ENCODE results near the gene AHRR.

AHRR gene

DNA sequence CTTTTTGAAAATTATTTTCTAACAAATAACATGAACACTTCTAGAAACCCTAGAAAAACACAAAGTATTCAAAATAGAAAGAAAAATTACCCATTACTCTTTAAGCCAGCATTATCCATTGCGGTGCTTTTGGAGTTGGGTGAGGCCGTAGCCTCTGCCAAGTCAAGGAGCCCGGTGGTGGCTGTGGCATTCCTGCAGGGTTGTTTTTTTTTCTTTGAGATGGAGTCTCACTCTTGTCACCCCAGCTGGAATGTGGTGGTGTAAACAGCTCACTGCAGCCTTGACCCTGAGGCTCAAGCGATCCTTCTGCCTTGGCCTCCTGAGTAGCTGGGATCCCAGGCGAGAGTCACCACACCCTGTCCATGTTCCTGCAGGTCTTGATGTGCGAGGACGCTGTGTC is 8.2 kb upstream of the AHRR start:
- Histone ChIP-seq H2AFZ (ENCODE audit: insufficient read depth, low read length, poor library complexity) (no peak overlapping the region), H3K14ac (ENCODE audit: low read length) (no peak overlapping the region), H3K36me3 (ENCODE audit: control insufficient read depth in 1 of 2, insufficient read depth in 2 of 2, low read length in 2 of 2) (peaks cover 38 to 45% of the 10 kb centered on the region in 2 experiments), H4K12ac (ENCODE audit: low read depth, low read length) (no peak overlapping the region), H3K27me3 (ENCODE audit: insufficient read depth, low read length) (no peaks in the 10 kb centered on the region), H3K9me3 (ENCODE audit: insufficient read depth, low read depth, low read length) (no peaks in the 10 kb centered on the region), H3K79me2 (ENCODE audit: control insufficient read depth, insufficient read depth, low read length, poor library complexity) (no peaks in the 10 kb centered on the region), H4K91ac (ENCODE audit: low read depth, low read length) (no peak overlapping the region), H2BK5ac (ENCODE audit: low read depth, low read length, poor library complexity) (no peak overlapping the region), H3K27ac (ENCODE audit: low read depth, low read length) (no peak overlapping the region), H4K8ac (ENCODE audit: low read depth, low read length) (no peak overlapping the region), H3K23ac (ENCODE audit: low read length) (no peak overlapping the region), H3K4me2 (ENCODE audit: low read length) (no peak overlapping the region), H3K4ac (ENCODE audit: low read depth, low read length) (no peak overlapping the region), H3K4me3 (ENCODE audit: low read depth, low read length) (no peak overlapping the region), H2BK12ac (ENCODE audit: low read length) (no peak overlapping the region), H3K18ac (ENCODE audit: low read length) (no peak overlapping the region), H3K79me1 (ENCODE audit: low read length) (no peaks in the 10 kb centered on the region), H2BK120ac (ENCODE audit: insufficient read depth, low read length, poor library complexity) (no peak overlapping the region), H3K4me1 (ENCODE audit: control insufficient read depth in 1 of 2, insufficient read depth in 2 of 2, low read length in 2 of 2) (peaks cover 3 to 8% of the 10 kb centered on the region in 2 experiments), H3K9ac (ENCODE audit: low read length) (no peak overlapping the region), H2AK5ac (ENCODE audit: low read length) (no peak overlapping the region)
- WGBS (ENCODE audit: extremely low coverage, insufficient coverage, insufficient read length) = no CpG with 5 or more reads among the region's 7 CpGs
- DNase-seq = no peak

DNA sequence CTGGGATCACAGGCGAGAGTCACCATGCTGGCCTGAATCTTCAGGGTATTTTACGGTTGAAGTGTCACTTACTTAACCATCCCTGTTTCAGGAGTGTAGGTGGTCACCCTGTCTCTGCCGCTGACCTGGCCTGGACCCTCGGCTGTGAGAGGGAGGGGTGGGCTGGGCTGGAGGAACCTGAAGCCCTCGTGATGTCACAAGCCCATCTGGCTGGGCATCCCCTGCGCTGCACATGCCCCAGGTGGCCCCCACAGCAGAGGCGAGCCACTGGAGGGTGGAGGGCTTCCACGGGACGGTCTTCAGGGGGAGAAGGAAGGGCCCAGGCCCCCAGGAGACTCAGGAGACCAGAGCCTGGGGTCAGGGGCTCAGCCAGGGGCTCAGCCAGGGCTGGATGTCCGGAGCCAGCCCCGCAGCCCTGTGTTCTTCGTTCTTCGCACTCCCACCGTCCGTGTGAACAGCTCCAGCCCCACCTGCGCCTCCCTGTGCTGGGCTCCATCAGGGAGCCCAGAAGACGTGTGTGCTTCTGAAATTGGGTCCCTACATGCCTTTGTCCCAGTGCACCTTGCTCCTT is 7.6 kb upstream of the AHRR start:
- Histone ChIP-seq H3K4ac (ENCODE audit: low read depth, low read length) (no peak overlapping the region), H3K79me2 (ENCODE audit: control insufficient read depth, insufficient read depth, low read length, poor library complexity) (no peaks in the 10 kb centered on the region), H3K27ac (ENCODE audit: low read depth, low read length) (no peak overlapping the region), H3K79me1 (ENCODE audit: low read length) (no peaks in the 10 kb centered on the region), H3K23ac (ENCODE audit: low read length) (no peak overlapping the region), H3K9me3 (ENCODE audit: insufficient read depth, low read depth, low read length) (no peaks in the 10 kb centered on the region), H4K91ac (ENCODE audit: low read depth, low read length) (no peak overlapping the region), H2BK5ac (ENCODE audit: low read depth, low read length, poor library complexity) (no peak overlapping the region), H2BK12ac (ENCODE audit: low read length) (no peak overlapping the region), H3K4me1 (ENCODE audit: control insufficient read depth in 1 of 2, insufficient read depth in 2 of 2, low read length in 2 of 2) (peaks cover 3 to 8% of the 10 kb centered on the region in 2 experiments), H4K8ac (ENCODE audit: low read depth, low read length) (no peak overlapping the region), H3K36me3 (ENCODE audit: control insufficient read depth in 1 of 2, insufficient read depth in 2 of 2, low read length in 2 of 2) (peaks cover 38 to 44% of the 10 kb centered on the region in 2 experiments), H3K4me3 (ENCODE audit: low read depth, low read length) (no peak overlapping the region), H4K12ac (ENCODE audit: low read depth, low read length) (no peak overlapping the region), H3K9ac (ENCODE audit: low read length) (no peak overlapping the region), H3K18ac (ENCODE audit: low read length) (no peak overlapping the region), H2AK5ac (ENCODE audit: low read length) (no peak overlapping the region), H3K14ac (ENCODE audit: low read length) (no peak overlapping the region), H3K4me2 (ENCODE audit: low read length) (no peak overlapping the region), H2AFZ (ENCODE audit: insufficient read depth, low read length, poor library complexity) (no peak overlapping the region), H2BK120ac (ENCODE audit: insufficient read depth, low read length, poor library complexity) (no peak overlapping the region), H3K27me3 (ENCODE audit: insufficient read depth, low read length) (peaks cover 2% of the 10 kb centered on the region)
- DNase-seq = no peak
- no CpG with 5 or more reads among the region's 17 CpGs for WGBS (ENCODE audit: extremely low coverage, insufficient coverage, insufficient read length)

DNA sequence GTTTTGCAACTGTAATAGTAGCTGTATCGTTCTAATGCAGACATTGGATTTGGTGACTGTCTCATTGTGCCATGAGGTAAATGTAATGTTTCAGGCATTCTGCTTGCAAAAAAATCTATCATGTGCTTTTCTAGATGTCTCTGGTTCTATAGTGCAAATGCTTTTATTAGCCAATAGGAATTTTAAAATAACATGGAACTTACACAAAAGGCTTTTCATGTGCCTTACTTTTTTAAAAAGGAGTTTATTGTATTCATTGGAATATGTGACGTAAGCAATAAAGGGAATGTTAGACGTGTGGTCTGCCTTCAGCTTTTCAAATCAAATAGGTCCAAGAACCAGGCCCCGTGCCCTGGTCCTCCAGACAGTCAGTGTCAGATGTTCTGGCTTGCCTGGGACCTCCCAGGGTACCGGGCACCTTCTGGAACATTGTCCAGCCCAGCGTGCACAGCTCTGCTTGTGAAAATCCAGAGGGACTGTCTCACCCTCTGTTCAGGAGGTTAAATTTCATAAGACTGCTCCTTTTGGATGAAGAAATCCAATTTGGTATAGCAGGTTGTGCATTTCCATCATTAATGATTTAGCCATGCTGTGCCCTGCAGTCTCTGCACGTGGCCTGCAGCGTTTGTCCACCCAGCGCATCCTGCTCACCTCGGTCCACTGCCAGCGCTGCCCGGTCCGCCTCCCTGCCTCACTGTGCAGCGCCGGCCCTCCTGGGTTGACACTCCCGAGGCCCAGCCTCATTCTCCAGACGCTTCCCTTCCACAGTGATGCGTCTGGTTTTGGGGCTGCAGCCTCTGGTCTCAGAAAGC is 6.6 kb upstream of the AHRR start:
- H3K36me3 ChIP-seq (ENCODE audit: control insufficient read depth in 1 of 2, insufficient read depth in 2 of 2, low read length in 2 of 2) = peaks cover 34 to 43% of the 10 kb centered on the region in 2 experiments
- H3K14ac ChIP-seq (ENCODE audit: low read length) = no peak overlapping the region
- no peak overlapping the region for H4K91ac ChIP-seq (ENCODE audit: low read depth, low read length)
- peaks cover 3% of the 10 kb centered on the region for H3K9me3 ChIP-seq (ENCODE audit: insufficient read depth, low read depth, low read length)
- H3K4me2 ChIP-seq (ENCODE audit: low read length) = no peak overlapping the region
- H3K9ac ChIP-seq (ENCODE audit: low read length) = no peak overlapping the region
- H2BK5ac ChIP-seq (ENCODE audit: low read depth, low read length, poor library complexity) = no peak overlapping the region
- no peaks in the 10 kb centered on the region for H3K79me1 ChIP-seq (ENCODE audit: low read length)
- H3K79me2 ChIP-seq (ENCODE audit: control insufficient read depth, insufficient read depth, low read length, poor library complexity) = no peaks in the 10 kb centered on the region
- no peak overlapping the region for H3K23ac ChIP-seq (ENCODE audit: low read length)
- H3K27ac ChIP-seq (ENCODE audit: low read depth, low read length) = no peak overlapping the region
- H3K4me3 ChIP-seq (ENCODE audit: low read depth, low read length) = no peak overlapping the region
- H2AFZ ChIP-seq (ENCODE audit: insufficient read depth, low read length, poor library complexity) = no peak overlapping the region
- H2BK120ac ChIP-seq (ENCODE audit: insufficient read depth, low read length, poor library complexity) = no peak overlapping the region
- no peak overlapping the region for H4K8ac ChIP-seq (ENCODE audit: low read depth, low read length)
- WGBS (ENCODE audit: extremely low coverage, insufficient coverage, insufficient read length) = no CpG with 5 or more reads among the region's 18 CpGs
- H3K4ac ChIP-seq (ENCODE audit: low read depth, low read length) = no peak overlapping the region
- no peak overlapping the region for H2BK12ac ChIP-seq (ENCODE audit: low read length)
- no peak overlapping the region for H3K18ac ChIP-seq (ENCODE audit: low read length)
- H3K4me1 ChIP-seq (ENCODE audit: control insufficient read depth in 1 of 2, insufficient read depth in 2 of 2, low read length in 2 of 2) = peaks cover 3 to 8% of the 10 kb centered on the region in 2 experiments
- no peak overlapping the region for H4K12ac ChIP-seq (ENCODE audit: low read depth, low read length)
- no peak for DNase-seq
- no peak overlapping the region for H2AK5ac ChIP-seq (ENCODE audit: low read length)
- peaks cover 8% of the 10 kb centered on the region for H3K27me3 ChIP-seq (ENCODE audit: insufficient read depth, low read length)

DNA sequence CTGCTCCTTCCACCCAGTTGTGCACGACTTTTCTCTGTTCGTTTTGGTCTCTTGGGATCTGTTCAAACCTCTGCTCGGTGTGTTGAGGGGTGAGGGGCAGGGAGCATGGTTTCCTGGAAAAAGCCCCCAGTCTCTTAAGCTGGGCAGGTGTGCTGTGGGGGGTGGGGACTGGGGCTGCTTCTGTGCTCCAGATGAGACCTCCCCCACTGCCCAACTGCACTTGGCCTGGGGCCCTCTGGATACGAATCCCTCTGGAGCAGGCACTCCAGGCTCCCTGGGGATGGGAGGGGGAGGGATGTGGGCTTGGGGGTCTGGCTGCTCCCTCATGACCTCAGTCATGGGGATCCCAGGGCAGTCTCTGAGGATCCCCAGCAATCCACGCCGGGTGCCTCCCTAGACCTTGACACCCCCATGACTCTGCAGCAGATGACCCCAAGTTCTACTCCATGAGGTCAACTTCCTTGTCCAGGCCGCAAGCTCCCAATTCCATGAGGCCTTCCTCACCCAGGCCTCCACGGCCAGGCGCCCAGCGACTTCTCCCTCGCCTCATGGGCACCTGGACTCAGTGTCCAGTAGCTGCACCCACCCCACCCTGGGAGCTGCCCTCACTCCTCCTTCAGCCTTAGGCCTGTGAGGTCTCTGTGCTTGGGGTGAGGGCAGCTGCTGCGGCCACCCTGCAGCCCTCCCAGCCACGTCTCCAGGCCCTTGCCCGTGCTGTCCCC is 5.9 kb upstream of the AHRR start:
- no peak overlapping the region for H3K18ac ChIP-seq (ENCODE audit: low read length)
- no peak overlapping the region for H3K14ac ChIP-seq (ENCODE audit: low read length)
- H3K36me3 ChIP-seq (ENCODE audit: control insufficient read depth in 1 of 2, insufficient read depth in 2 of 2, low read length in 2 of 2) = peaks cover 28 to 37% of the 10 kb centered on the region in 2 experiments
- no peak overlapping the region for H2BK120ac ChIP-seq (ENCODE audit: insufficient read depth, low read length, poor library complexity)
- no peak for DNase-seq
- no peaks in the 10 kb centered on the region for H3K79me2 ChIP-seq (ENCODE audit: control insufficient read depth, insufficient read depth, low read length, poor library complexity)
- H2AK5ac ChIP-seq (ENCODE audit: low read length) = no peak overlapping the region
- no peak overlapping the region for H4K12ac ChIP-seq (ENCODE audit: low read depth, low read length)
- WGBS (ENCODE audit: extremely low coverage, insufficient coverage, insufficient read length) = no CpG with 5 or more reads among the region's 14 CpGs
- no peak overlapping the region for H4K8ac ChIP-seq (ENCODE audit: low read depth, low read length)
- peaks cover 16% of the 10 kb centered on the region for H3K27me3 ChIP-seq (ENCODE audit: insufficient read depth, low read length)
- H3K4me1 ChIP-seq (ENCODE audit: control insufficient read depth in 1 of 2, insufficient read depth in 2 of 2, low read length in 2 of 2) = peaks cover 6 to 9% of the 10 kb centered on the region in 2 experiments
- H3K79me1 ChIP-seq (ENCODE audit: low read length) = no peaks in the 10 kb centered on the region
- peaks cover 3% of the 10 kb centered on the region for H3K9me3 ChIP-seq (ENCODE audit: insufficient read depth, low read depth, low read length)
- no peak overlapping the region for H3K4ac ChIP-seq (ENCODE audit: low read depth, low read length)
- no peak overlapping the region for H2BK5ac ChIP-seq (ENCODE audit: low read depth, low read length, poor library complexity)
- no peak overlapping the region for H3K4me3 ChIP-seq (ENCODE audit: low read depth, low read length)
- no peak overlapping the region for H3K23ac ChIP-seq (ENCODE audit: low read length)
- no peak overlapping the region for H2BK12ac ChIP-seq (ENCODE audit: low read length)
- H3K4me2 ChIP-seq (ENCODE audit: low read length) = no peak overlapping the region
- no peak overlapping the region for H4K91ac ChIP-seq (ENCODE audit: low read depth, low read length)
- no peak overlapping the region for H3K9ac ChIP-seq (ENCODE audit: low read length)
- H2AFZ ChIP-seq (ENCODE audit: insufficient read depth, low read length, poor library complexity) = no peak overlapping the region
- H3K27ac ChIP-seq (ENCODE audit: low read depth, low read length) = no peak overlapping the region
